HepG2 (cell line): ENCODE measurements around the gene GPLD1. TPM values are rescaled to one million over a fixed set of nuclear protein-coding genes. Genes with fewer than 3 reads are reported as not detected.

Source experiments
- GTF3A ChIP-seq: sonication (generic); formaldehyde crosslinking; conservative IDR thresholded peaks from 2 replicates; pipeline ENCODE4 v1.4.0; 2020; ENCODE audit warnings: mild to moderate bottlenecking, missing genetic modification reagents
- MEIS1 ChIP-seq: sonication (generic); formaldehyde crosslinking; IDR thresholded peaks from 2 replicates; pipeline ENCODE4 v1.9.0; 2021; ENCODE audit warnings: mild to moderate bottlenecking, missing genetic modification reagents, moderate library complexity, borderline replicate concordance
- RBFOX2 ChIP-seq: fragments of 200-400 bp; formaldehyde crosslinking; IDR thresholded peaks from 2 replicates; pipeline ENCODE4 v1.6.1; 2017; ENCODE audit warnings: low read depth, mild to moderate bottlenecking, low read length
- ZMYM3 ChIP-seq: sonication (generic); formaldehyde crosslinking; IDR thresholded peaks from 2 replicates; pipeline ENCODE4 v1.5.1; 2020; ENCODE audit warnings: mild to moderate bottlenecking, missing genetic modification reagents
- ZNF292 ChIP-seq: sonication (generic); formaldehyde crosslinking; IDR thresholded peaks from 2 replicates; pipeline ENCODE4 v1.8.1; 2022; ENCODE audit warnings: mild to moderate bottlenecking, low read depth, missing genetic modification reagents, borderline replicate concordance
- ZNF563 ChIP-seq: sonication (generic); formaldehyde crosslinking; IDR thresholded peaks from 2 replicates; pipeline ENCODE4 v1.8.0; 2022; ENCODE audit warnings: mild to moderate bottlenecking, moderate library complexity, missing genetic modification reagents
- polyA plus RNA-seq, 8 experiments: library from polyadenylated mRNA; depleted of rRNA in 3 of 8; stranded (reverse) in 7 of 8; unstranded in 1 of 8; fragments of >200 nt; fragmentation: Illumina TruSeq in 4 of 8; extraction: Trizol in 4 of 8; gene quantifications; 2 replicates each; pipeline versions ENCODE4 v1.2.1 to v1.2.3, GENCODE V29; 2011 to 2016; ENCODE audit warnings: low read depth in 4 of 8, missing spikeins in 1 of 8, mixed read lengths in 1 of 8; ENCODE audit not compliant: insufficient read depth in 1 of 8
- total RNA-seq, 5 experiments: library from RNA; depleted of rRNA; stranded (reverse); fragments of >200 nt; fragmentation: Illumina TruSeq; extraction: Trizol; gene quantifications; 2 replicates each; pipeline ENCODE4 v1.2.3, GENCODE V29; 2016; ENCODE audit warnings: low read depth in 1 of 5
- TF ChIP-seq, protein P1 (sequence below): IDR thresholded peaks from 2 replicates; pipeline ENCODE4 v1.6.1; 2016; ENCODE audit warnings: low read depth
- TF ChIP-seq, protein P2 (sequence below): sonication (generic); formaldehyde crosslinking; IDR thresholded peaks from 2 replicates; pipeline ENCODE4 v1.9.0; 2021; ENCODE audit warnings: missing genetic modification reagents, borderline replicate concordance
- TF ChIP-seq, protein P3 (sequence below): sonication (generic); formaldehyde crosslinking; IDR thresholded peaks from 2 replicates; pipeline ENCODE4 v1.8.0; 2022; ENCODE audit warnings: mild to moderate bottlenecking, missing genetic modification reagents, moderate library complexity
- TF ChIP-seq, protein P4 (sequence below): sonication (generic); formaldehyde crosslinking; IDR thresholded peaks from 2 replicates; pipeline ENCODE4 v1.9.0; 2021; ENCODE audit warnings: mild to moderate bottlenecking, missing genetic modification reagents
- TF ChIP-seq, protein P5 (sequence below): sonication (generic); formaldehyde crosslinking; conservative IDR thresholded peaks from 2 replicates; pipeline ENCODE4 v1.4.0; 2020; ENCODE audit warnings: missing genetic modification reagents

Gene GPLD1
- total and polyA plus RNA-seq, 2 of the 13 experiments (the other 11 are each of a cell fraction or from before 2014, with no cell fraction given) = 6.2 to 7.6 TPM

DNA sequence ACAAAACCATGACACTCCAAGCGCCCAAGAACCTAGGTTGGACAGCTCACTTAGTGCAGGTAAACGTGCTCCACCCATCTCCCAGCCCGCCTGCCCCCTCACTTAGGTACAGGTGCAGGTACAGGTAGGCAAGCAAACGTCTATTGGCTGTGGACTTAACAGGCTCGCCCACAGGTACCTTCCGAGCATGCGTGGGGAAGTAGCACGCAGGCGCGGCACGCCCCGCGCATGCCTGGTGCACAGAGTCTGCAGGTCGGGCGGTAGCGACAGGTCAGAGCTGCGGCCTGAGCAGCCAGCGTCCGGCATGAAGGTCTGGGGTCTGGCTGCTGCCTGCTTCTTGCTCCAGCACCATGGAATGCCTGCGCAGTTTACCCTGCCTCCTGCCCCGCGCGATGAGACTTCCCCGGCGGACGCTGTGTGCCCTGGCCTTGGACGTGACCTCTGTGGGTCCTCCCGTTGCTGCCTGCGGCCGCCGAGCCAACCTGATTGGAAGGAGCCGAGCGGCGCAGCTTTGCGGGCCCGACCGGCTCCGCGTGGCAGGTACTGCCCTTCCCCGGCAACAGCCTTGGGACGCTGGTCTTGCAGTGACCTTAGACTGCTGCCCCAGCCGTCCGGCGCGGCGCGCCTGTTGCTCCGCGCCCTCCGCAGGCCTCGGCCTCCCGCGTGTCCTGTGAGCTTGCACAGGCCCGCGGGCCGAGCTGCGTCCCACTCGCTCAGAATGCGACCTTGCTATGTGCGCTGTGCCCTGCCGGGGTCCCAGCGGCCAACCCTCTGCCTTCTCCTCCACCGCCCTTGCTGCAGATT lies 86.5 kb downstream of the GPLD1 start, which contains the start of gene MRS2 (continued):
- TF ChIP-seq, protein P1, sequence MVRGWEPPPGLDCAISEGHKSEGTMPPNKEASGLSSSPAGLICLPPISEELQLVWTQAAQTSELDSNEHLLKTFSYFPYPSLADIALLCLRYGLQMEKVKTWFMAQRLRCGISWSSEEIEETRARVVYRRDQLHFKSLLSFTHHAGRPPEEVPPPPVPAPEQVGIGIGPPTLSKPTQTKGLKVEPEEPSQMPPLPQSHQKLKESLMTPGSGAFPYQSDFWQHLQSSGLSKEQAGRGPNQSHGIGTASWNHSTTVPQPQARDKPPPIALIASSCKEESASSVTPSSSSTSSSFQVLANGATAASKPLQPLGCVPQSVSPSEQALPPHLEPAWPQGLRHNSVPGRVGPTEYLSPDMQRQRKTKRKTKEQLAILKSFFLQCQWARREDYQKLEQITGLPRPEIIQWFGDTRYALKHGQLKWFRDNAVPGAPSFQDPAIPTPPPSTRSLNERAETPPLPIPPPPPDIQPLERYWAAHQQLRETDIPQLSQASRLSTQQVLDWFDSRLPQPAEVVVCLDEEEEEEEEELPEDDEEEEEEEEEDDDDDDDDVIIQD (CRISPR knock-in tag) = no peak
- TF ChIP-seq, protein P2, sequence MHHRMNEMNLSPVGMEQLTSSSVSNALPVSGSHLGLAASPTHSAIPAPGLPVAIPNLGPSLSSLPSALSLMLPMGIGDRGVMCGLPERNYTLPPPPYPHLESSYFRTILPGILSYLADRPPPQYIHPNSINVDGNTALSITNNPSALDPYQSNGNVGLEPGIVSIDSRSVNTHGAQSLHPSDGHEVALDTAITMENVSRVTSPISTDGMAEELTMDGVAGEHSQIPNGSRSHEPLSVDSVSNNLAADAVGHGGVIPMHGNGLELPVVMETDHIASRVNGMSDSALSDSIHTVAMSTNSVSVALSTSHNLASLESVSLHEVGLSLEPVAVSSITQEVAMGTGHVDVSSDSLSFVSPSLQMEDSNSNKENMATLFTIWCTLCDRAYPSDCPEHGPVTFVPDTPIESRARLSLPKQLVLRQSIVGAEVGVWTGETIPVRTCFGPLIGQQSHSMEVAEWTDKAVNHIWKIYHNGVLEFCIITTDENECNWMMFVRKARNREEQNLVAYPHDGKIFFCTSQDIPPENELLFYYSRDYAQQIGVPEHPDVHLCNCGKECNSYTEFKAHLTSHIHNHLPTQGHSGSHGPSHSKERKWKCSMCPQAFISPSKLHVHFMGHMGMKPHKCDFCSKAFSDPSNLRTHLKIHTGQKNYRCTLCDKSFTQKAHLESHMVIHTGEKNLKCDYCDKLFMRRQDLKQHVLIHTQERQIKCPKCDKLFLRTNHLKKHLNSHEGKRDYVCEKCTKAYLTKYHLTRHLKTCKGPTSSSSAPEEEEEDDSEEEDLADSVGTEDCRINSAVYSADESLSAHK (CRISPR knock-in tag) = no peak; the same call in 1 of the 2 replicates
- TF ChIP-seq ZNF292 (peak; percentile 98), ZNF563 (peak; percentile 92), MEIS1 (CRISPR knock-in tag) (peak; percentile 98), RBFOX2 (peak; percentile 96), ZMYM3 (CRISPR knock-in tag) (peak; percentile 68), GTF3A (peak; percentile 97; the same call in 1 of the 2 replicates)
- TF ChIP-seq, protein P3, sequence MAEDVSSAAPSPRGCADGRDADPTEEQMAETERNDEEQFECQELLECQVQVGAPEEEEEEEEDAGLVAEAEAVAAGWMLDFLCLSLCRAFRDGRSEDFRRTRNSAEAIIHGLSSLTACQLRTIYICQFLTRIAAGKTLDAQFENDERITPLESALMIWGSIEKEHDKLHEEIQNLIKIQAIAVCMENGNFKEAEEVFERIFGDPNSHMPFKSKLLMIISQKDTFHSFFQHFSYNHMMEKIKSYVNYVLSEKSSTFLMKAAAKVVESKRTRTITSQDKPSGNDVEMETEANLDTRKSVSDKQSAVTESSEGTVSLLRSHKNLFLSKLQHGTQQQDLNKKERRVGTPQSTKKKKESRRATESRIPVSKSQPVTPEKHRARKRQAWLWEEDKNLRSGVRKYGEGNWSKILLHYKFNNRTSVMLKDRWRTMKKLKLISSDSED (CRISPR knock-in tag) = no peak; the same call in 1 of the 2 replicates
- TF ChIP-seq, protein P4, sequence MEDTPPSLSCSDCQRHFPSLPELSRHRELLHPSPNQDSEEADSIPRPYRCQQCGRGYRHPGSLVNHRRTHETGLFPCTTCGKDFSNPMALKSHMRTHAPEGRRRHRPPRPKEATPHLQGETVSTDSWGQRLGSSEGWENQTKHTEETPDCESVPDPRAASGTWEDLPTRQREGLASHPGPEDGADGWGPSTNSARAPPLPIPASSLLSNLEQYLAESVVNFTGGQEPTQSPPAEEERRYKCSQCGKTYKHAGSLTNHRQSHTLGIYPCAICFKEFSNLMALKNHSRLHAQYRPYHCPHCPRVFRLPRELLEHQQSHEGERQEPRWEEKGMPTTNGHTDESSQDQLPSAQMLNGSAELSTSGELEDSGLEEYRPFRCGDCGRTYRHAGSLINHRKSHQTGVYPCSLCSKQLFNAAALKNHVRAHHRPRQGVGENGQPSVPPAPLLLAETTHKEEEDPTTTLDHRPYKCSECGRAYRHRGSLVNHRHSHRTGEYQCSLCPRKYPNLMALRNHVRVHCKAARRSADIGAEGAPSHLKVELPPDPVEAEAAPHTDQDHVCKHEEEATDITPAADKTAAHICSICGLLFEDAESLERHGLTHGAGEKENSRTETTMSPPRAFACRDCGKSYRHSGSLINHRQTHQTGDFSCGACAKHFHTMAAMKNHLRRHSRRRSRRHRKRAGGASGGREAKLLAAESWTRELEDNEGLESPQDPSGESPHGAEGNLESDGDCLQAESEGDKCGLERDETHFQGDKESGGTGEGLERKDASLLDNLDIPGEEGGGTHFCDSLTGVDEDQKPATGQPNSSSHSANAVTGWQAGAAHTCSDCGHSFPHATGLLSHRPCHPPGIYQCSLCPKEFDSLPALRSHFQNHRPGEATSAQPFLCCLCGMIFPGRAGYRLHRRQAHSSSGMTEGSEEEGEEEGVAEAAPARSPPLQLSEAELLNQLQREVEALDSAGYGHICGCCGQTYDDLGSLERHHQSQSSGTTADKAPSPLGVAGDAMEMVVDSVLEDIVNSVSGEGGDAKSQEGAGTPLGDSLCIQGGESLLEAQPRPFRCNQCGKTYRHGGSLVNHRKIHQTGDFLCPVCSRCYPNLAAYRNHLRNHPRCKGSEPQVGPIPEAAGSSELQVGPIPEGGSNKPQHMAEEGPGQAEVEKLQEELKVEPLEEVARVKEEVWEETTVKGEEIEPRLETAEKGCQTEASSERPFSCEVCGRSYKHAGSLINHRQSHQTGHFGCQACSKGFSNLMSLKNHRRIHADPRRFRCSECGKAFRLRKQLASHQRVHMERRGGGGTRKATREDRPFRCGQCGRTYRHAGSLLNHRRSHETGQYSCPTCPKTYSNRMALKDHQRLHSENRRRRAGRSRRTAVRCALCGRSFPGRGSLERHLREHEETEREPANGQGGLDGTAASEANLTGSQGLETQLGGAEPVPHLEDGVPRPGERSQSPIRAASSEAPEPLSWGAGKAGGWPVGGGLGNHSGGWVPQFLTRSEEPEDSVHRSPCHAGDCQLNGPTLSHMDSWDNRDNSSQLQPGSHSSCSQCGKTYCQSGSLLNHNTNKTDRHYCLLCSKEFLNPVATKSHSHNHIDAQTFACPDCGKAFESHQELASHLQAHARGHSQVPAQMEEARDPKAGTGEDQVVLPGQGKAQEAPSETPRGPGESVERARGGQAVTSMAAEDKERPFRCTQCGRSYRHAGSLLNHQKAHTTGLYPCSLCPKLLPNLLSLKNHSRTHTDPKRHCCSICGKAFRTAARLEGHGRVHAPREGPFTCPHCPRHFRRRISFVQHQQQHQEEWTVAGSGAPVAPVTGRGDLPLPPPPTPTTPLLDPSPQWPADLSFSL (CRISPR knock-in tag) = peak; percentile 42; the same call in 1 of the 2 replicates
- TF ChIP-seq, protein P5, sequence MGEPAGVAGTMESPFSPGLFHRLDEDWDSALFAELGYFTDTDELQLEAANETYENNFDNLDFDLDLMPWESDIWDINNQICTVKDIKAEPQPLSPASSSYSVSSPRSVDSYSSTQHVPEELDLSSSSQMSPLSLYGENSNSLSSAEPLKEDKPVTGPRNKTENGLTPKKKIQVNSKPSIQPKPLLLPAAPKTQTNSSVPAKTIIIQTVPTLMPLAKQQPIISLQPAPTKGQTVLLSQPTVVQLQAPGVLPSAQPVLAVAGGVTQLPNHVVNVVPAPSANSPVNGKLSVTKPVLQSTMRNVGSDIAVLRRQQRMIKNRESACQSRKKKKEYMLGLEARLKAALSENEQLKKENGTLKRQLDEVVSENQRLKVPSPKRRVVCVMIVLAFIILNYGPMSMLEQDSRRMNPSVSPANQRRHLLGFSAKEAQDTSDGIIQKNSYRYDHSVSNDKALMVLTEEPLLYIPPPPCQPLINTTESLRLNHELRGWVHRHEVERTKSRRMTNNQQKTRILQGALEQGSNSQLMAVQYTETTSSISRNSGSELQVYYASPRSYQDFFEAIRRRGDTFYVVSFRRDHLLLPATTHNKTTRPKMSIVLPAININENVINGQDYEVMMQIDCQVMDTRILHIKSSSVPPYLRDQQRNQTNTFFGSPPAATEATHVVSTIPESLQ (CRISPR knock-in tag) = no peak
